HG02588 (cell line): ENCODE measurements around the gene LIPA.
"Not testable (repeated sequence)": the region's sequence is repeated elsewhere in the genome, so short reads cannot be mapped to it uniquely, and the experiment has no call there.

ENCODE experiments used
- ATAC-seq: cut with Tn5 transposase; IDR thresholded peaks from one replicate; pipeline ENCODE4 v1.9.1; 2021; ENCODE audit warnings: mild to moderate bottlenecking, moderate library complexity; ENCODE audit not compliant: unreplicated experiment

Gene LIPA

GRCh38 chr10:89251409-89252224 lies at the start of gene LIPA:
LIPA (minus strand) TSS chr10:89251775; CDS start chr10:89247648, 4,127 bp downstream.
- peak; percentile 97 for ATAC-seq

DNA sequence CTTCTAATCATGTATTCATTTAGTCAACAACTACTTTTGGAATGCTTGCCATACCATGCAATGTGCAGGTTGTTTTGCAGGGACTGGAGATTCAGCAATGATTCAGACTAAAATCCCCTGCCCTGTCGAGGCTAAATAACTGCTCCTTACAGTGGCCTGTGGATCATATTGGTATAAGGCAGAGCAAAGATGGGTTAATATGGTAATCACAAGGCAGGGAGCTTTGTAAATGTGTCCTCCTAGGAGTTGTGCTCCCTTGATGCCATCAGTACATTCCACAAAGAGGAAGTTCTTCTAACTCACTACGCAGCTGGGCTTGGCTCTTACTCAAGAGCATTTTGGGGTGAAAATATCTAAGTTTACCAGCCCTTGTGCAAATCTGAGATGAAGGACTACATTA lies 49.7 kb upstream of the LIPA start:
- ATAC-seq, result no peak

- ATAC-seq, result no peak
Measured at GRCh38 chr10:89299031-89299430, 47.5 kb upstream of the LIPA start.

- ATAC-seq, result no peak
Measured at GRCh38 chr10:89297791-89298190, 46.2 kb upstream of the LIPA start.

- ATAC-seq, result no peak
Measured at GRCh38 chr10:89297356-89297755, 45.8 kb upstream of the LIPA start.

DNA sequence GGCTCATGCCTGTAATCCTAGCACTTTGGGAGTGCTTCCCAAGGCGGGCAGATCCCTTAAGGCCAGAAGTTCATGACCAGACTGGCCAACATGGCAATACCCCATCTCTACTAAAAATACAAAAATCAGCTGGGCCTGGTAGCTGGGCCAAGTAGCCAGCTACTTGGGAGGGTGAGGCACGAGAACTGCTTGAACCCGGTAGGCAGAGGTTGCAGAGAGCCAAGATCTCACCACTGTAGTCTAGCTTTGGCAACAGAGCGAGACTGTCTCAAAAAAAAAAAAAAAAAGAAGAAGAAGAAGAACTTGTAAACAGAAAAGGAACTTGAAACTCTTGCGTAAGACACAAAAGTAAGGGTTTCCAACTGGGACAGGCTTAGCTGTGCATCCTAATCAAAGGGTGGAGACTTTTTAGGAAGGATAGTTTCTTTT lies 44.7 kb upstream of the LIPA start:
- no peak for ATAC-seq

DNA sequence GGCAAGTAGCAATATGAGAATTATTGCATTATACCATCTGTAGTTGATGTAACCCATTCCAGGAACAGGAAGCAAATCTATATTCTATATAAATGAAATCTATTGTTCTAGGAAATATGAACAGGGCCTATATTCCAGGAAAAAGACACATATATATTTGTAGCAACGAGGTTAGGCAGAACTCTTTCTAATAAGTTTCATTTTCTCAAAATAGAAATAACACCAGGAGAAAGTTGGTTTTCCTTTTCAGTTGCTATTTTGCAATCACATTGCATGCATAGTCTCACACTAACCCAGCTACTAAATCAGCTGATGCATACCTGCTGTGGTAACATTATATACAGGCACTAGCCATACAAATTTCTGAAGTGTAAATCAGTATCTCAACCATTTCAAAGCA lies 44.0 kb upstream of the LIPA start:
- ATAC-seq, result no peak

DNA sequence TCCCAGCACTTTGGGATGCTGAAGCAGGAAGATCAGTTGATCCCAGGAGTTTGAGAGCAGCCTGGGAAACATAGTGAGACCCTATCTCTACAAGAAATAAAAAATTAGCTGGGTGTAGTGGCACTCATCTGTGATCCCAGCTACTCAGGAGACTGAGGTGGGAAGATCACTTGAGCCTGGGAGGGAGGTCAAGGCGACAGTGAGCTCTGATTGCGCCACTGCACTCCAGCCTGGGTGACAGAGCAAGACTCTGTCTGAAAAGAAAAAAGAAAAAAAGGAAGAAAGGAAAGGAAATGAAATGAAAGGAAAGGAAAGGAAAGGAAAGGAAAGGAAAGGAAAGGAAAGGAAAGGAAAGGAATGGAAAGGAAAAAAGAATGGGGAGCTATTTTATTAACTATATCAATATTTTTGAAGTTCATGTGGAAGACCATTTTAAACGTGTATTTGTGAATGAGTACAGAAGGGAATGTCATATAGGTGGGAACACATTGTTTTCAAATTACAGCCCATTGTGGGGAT lies 43.2 kb upstream of the LIPA start:
- no peak for ATAC-seq

DNA sequence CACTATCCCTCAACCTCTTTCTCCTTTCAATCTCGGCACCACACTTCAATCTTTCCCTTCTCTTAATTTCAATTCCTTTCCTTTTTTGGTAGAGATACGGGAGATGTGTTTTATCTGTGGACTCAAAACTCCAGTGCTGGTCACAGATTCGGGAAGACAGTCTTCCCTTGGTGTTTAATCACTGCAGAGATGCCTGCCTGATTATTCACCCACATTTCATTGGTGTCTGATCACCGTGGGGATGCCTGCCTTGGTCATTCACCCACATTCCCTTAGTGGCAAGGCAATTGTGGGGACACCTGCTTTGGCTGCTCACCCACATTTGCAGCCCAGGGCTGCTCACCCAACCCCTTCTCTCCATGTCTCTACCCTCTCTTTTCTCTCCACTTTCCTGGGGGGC lies 33.7 kb upstream of the LIPA start:
- ATAC-seq, result not testable (repeated sequence)

GRCh38 chr10:89284711-89285110 lies 33.1 kb upstream of the LIPA start:
- not testable (repeated sequence) for ATAC-seq

GRCh38 chr10:89283936-89284475 lies 32.4 kb upstream of the LIPA start:
- no peak for ATAC-seq

- ATAC-seq, result no peak
Measured at GRCh38 chr10:89283025-89283935, 31.7 kb upstream of the LIPA start.

DNA sequence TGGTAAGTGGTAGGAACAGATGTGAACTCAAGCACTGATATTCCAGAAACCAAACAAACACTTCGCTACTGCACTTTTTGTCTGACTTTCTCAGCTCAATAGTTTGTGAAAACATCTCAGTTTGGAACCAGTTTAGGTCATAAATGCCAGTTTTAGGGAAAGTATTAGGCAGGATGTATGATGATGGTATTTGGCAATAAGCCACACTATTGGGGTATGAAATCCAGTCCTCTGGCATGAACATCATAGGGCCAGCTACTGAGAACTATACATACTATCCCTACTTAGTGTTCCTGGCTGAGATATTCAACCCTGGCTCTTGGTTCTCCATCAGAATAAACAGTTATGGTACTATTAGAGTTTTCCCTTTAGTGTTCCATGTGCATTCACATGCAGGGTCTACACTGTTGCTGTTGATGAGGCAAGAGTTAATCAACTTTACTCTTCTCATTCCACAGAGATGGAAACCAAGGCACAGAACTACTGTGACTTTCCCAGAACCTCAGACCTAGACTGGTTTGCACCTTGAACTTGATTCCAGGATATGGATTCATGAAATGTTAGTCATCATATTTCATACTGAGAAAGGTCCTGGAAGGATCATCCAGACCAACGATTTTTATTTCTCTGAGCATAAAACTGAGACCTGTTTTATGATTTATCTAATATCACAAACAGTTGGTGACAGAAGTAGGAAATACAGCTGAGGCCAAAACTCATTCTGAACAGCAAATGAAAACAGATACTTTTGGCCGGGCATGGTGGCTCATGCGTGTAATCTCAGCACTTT lies 30.2 kb upstream of the LIPA start:
- no peak for ATAC-seq

DNA sequence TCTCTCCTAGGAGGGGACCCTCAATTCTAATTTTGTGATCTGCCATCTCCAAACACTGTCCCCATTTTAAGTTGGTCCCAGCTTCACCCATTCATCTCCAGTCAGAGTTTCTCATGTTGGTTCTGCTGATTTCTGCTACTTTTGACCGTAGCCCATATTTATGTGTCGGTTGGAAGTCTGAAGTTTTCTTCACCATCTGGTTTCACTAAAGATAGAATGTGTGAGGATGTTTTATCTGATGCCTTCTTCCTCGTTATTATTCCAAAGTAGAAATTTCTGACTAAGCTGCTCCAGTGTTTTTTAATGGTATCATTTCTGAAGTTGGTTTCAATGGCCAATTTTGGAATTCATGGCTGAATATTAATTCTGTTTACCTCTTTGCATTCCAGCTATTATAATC lies 28.9 kb upstream of the LIPA start:
- no peak for ATAC-seq

DNA sequence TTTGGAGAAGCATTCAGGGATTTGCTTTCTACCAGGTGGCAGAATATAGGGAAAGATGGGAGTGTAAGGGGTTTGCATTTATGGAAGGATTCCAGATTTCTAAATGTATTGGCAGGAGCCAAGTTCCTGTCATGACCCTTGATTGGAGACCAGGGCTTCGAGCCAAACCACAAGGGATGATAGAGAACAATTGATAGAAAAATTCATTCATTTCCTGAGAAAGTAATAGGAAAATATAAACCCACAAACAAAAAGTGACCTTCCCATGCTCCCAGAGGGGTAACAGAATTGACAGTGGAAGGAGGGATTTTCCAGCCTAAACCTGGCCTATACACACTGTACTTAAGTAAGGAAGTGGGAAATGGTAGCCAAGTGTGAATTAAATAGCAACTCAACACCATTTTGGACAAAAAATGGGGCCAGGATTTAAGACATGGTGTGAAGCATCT lies 27.9 kb upstream of the LIPA start:
- ATAC-seq, result no peak

GRCh38 chr10:89278900-89279392 lies 27.4 kb upstream of the LIPA start:
- ATAC-seq, result no peak

- no peak for ATAC-seq
Measured at GRCh38 chr10:89278034-89278535, 26.5 kb upstream of the LIPA start.

GRCh38 chr10:89275383-89275782 lies 23.8 kb upstream of the LIPA start:
- ATAC-seq, result no peak

DNA sequence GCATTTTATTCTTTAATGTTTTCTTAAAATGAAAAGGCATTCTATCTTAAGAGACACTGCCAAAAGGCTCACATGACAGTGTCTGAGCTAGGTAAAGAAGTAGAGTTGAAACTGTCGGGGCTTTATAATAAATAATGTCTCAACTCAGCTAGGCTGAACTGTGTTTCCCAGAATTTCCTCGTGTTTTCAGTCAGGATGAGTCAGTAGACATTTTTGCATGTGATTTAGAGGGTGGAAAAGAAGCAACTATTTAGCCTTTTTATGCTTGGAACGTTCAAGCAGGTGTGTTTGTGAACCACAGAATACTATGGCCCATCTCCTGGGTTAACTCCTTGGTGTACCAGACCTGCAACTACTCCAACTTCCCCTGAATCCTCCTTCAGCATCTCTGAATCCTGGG lies 23.4 kb upstream of the LIPA start:
- no peak for ATAC-seq

DNA sequence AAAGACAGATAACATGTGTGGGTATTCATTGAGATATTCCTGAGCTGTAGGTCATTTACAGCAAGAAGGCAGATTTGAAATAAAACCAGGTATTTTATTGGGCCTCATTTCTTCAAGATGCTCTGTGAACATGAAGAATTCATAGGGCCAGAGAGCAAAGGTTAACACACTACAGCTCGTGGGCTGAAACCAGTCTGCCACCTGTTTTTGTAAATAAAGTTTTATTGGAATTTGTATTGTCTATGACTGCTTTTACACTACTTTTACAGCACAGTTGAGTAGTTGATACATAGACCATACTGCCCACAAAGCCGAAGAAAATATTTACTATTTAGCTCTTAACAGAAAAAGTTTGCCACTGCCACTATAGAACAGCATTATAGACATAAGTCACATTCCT lies 22.1 kb upstream of the LIPA start:
- ATAC-seq, result no peak
